Astrocyte (in vitro differentiated cells and primary cell): ENCODE results near the gene PRDM2.

Source experiments
- CTCF ChIP-seq: IDR thresholded peaks from 2 replicates; pipeline ENCODE4 v1.5.1; 2011; ENCODE audit warnings: low read depth, mild to moderate bottlenecking, inconsistent platforms, low read length, moderate library complexity; ENCODE audit not compliant: insufficient read depth
- EZH2 ChIP-seq: IDR thresholded peaks from 2 replicates; pipeline ENCODE4 v1.6.1; 2012; ENCODE audit warnings: mild to moderate bottlenecking, low read length, inconsistent platforms; ENCODE audit not compliant: insufficient read depth

GRCh38 chr1:13823936-13824335, 123.9 kb downstream of the PRDM2 start:
- TF ChIP-seq CTCF, result no peak
- TF ChIP-seq EZH2, result no peak
